ENCODE results near the gene ZNF646. TPM values are rescaled to one million over a fixed set of nuclear protein-coding genes. Genes with fewer than 3 reads are reported as not detected.

Gene ZNF646
- total and polyA plus RNA-seq, 4 donors = 8.4 to 20.5 (median 12.5) TPM

- DNase-seq (no peak), ATAC-seq (ENCODE audit: insufficient read depth, low FRiP score) (no peak)
- no peak overlapping the region for H3K9ac ChIP-seq (ENCODE audit: insufficient read depth in 1 of 2, low read length in 2 of 2)
- H3K27ac ChIP-seq (ENCODE audit: low read depth in 1 of 2, low read length in 1 of 2) = no peak overlapping the region
- WGBS, 2 donors = 86 to 93% methylated on average over 4 of the region's 4 CpGs
- no peaks in the 10 kb centered on the region for H3K27me3 ChIP-seq (ENCODE audit: control insufficient read depth in 3 of 3, insufficient read depth in 3 of 3, low read length in 2 of 3)
- no peaks in the 10 kb centered on the region for H3K9me3 ChIP-seq (ENCODE audit: control insufficient read depth in 4 of 4, insufficient read depth in 3 of 4, low read length in 3 of 4)
- peaks cover 0 to 9% (median 5%) of the 10 kb centered on the region in 4 donors for H3K36me3 ChIP-seq (ENCODE audit: control insufficient read depth in 4 of 4, insufficient read depth in 4 of 4, low read length in 4 of 4)
- no peak overlapping the region for H3K4me3 ChIP-seq
- no peak for TF ChIP-seq CTCF (IDR thresholded peaks at IDR 0.05; ENCODE audit: control extremely low read depth, extremely low read depth)
- peaks cover 4 to 12% (median 9%) of the 10 kb centered on the region in 5 donors for H3K4me1 ChIP-seq (ENCODE audit: control insufficient read depth in 5 of 5, insufficient read depth in 5 of 5, low read length in 5 of 5)
Measured at GRCh38 chr16:31031276-31031675, 42.9 kb upstream of the ZNF646 start.

- peak; percentile 98 to 99 (median 99) for DNase-seq
- no peak for TF ChIP-seq CTCF (IDR thresholded peaks at IDR 0.05; ENCODE audit: control extremely low read depth, extremely low read depth)
- H3K4me1 ChIP-seq (ENCODE audit: control insufficient read depth in 5 of 5, insufficient read depth in 5 of 5, low read length in 5 of 5) = peaks cover 4 to 12% (median 9%) of the 10 kb centered on the region in 5 donors
- peak within 1 kb of the TSS; percentile 64 to 90 for H3K9ac ChIP-seq (ENCODE audit: insufficient read depth in 1 of 2, low read length in 2 of 2)
- H3K36me3 ChIP-seq (ENCODE audit: control insufficient read depth in 4 of 4, insufficient read depth in 4 of 4, low read length in 4 of 4) = peaks cover 0 to 10% (median 9%) of the 10 kb centered on the region in 4 donors
- no peaks in the 10 kb centered on the region for H3K27me3 ChIP-seq (ENCODE audit: control insufficient read depth in 3 of 3, insufficient read depth in 3 of 3, low read length in 2 of 3)
- H3K4me3 ChIP-seq = peak within 1 kb of the TSS; percentile 98
- peak; percentile 93 for ATAC-seq (ENCODE audit: insufficient read depth, low FRiP score)
- no peaks in the 10 kb centered on the region for H3K9me3 ChIP-seq (ENCODE audit: control insufficient read depth in 4 of 4, insufficient read depth in 3 of 4, low read length in 3 of 4)
- WGBS, 2 donors = 0 to 1% methylated on average over 72 to 75 of the region's 75 CpGs
- H3K27ac ChIP-seq (ENCODE audit: low read depth in 1 of 2, low read length in 1 of 2) = peak within 1 kb of the TSS; percentile 94 to 97
Measured at GRCh38 chr16:31032736-31033708, 41.2 kb upstream of the ZNF646 start, which contains the start of gene STX4. Gene STX4 (plus strand): TSS chr16:31033558. CDS start chr16:31033806, 248 bp downstream.

DNA sequence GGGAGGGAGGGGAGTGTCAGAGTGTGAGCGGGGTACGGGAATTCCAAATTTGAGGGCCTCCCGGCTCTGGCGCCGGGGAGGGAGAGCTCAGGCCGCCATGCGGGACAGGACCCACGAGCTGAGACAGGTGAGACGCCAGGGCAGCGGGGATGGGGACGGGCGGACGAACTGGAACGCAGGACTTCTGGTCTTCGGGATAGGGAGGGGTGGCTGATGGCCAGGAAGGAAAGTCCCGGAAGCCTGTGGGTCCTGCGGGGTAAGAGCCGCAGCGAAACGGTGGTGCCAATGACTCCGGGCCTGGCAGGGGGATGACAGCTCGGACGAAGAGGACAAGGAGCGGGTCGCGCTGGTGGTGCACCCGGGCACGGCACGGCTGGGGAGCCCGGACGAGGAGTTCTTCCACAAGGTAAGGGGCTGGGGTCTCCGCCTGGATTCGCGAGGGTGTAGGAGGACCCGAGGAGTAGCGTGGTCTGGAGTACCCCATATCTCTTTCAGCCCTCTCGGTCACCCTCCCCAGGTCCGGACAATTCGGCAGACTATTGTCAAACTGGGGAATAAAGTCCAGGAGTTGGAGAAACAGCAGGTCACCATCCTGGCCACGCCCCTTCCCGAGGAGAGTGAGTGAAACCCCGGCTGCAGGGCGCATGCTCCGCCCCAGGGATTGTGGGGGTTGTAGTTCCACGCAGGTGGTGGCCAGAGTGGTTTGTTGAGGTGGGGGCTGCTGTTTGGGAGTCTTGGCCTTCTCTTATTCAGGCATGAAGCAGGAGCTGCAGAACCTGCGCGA is 40.3 kb upstream of the ZNF646 start:
- no peak for TF ChIP-seq CTCF (IDR thresholded peaks at IDR 0.05; ENCODE audit: control extremely low read depth, extremely low read depth)
- WGBS, 2 donors = 0 to 1% methylated on average over 47 of the region's 47 CpGs
- Histone ChIP-seq H3K9me3 (ENCODE audit: control insufficient read depth in 4 of 4, insufficient read depth in 3 of 4, low read length in 3 of 4) (no peaks in the 10 kb centered on the region), H3K4me3 (peak overlapping the region; percentile 98), H3K4me1 (ENCODE audit: control insufficient read depth in 5 of 5, insufficient read depth in 5 of 5, low read length in 5 of 5) (peaks cover 4 to 12% (median 9%) of the 10 kb centered on the region in 5 donors), H3K27me3 (ENCODE audit: control insufficient read depth in 3 of 3, insufficient read depth in 3 of 3, low read length in 2 of 3) (no peaks in the 10 kb centered on the region), H3K27ac (ENCODE audit: low read depth in 1 of 2, low read length in 1 of 2) (peak overlapping the region; percentile 90 to 97), H3K9ac (ENCODE audit: insufficient read depth in 1 of 2, low read length in 2 of 2) (peak overlapping the region in 1 of 2 donors; percentile 64), H3K36me3 (ENCODE audit: control insufficient read depth in 4 of 4, insufficient read depth in 4 of 4, low read length in 4 of 4) (peaks cover 0 to 18% (median 12%) of the 10 kb centered on the region in 4 donors)
- ATAC-seq (ENCODE audit: insufficient read depth, low FRiP score) (peak; percentile 79), DNase-seq (peak; percentile 86 to 89 (median 87))

Measured in lung (tissue), 12 donors.